Esophagus (tissue), 2 donors: Measurements from ENCODE around the gene SGSM1. TPM values are rescaled to one million over a fixed set of nuclear protein-coding genes. Genes with fewer than 3 reads are reported as not detected.

Experiments used
- H3K27ac ChIP-seq, 2 donors: one replicate each; pipeline ENCODE4 v1.5.1; 2013; ENCODE audit warnings: low read depth in 2 of 2, mild to moderate bottlenecking in 2 of 2, inconsistent platforms in 1 of 2, low read length in 1 of 2, moderate library complexity in 1 of 2
- H3K27me3 ChIP-seq, 2 donors: one replicate each; pipeline ENCODE4 v1.6.1; 2013; ENCODE audit warnings: low read length in 2 of 2, control low read depth in 1 of 2, mild to moderate bottlenecking in 1 of 2; ENCODE audit not compliant: insufficient read depth in 2 of 2, control insufficient read depth in 1 of 2
- H3K36me3 ChIP-seq, 2 donors: one replicate each; pipeline ENCODE4 v1.6.1; 2013; ENCODE audit warnings: low read length in 1 of 2; ENCODE audit not compliant: control insufficient read depth in 2 of 2, insufficient read depth in 2 of 2
- H3K4me1 ChIP-seq, 2 donors: one replicate each; pipeline ENCODE4 v1.6.1; 2013; ENCODE audit warnings: low read length in 1 of 2; ENCODE audit not compliant: control insufficient read depth in 2 of 2, insufficient read depth in 2 of 2
- H3K4me3 ChIP-seq, 2 donors: one replicate each; pipeline ENCODE4 v1.5.1; 2013; ENCODE audit warnings: low read length in 2 of 2, mild to moderate bottlenecking in 2 of 2, low read depth in 1 of 2, moderate library complexity in 1 of 2
- H3K9me3 ChIP-seq, 2 donors: one replicate each; pipeline ENCODE4 v1.6.1; 2013; ENCODE audit warnings: mild to moderate bottlenecking in 2 of 2, low read depth in 1 of 2, low read length in 1 of 2, moderate library complexity in 1 of 2; ENCODE audit not compliant: control insufficient read depth in 2 of 2, insufficient read depth in 1 of 2
- WGBS, 2 donors: extraction: QIAGEN DNeasy Blood & Tissue Kit; methylation state at CpG; one replicate each; pipeline ENCODE4 v1.1.7; 2013; 5-methylcytosine and 5-hydroxymethylcytosine counted together
- polyA plus RNA-seq, 2 donors: library from polyadenylated mRNA; stranded (reverse); fragments of 200-250 nt; gene quantifications; one replicate each; pipeline ENCODE4 v1.2.3, GENCODE V29; 2013
- donor health status: healthy with polysubstance abuse.
- donor health status: Bipolar disorder and iron deficiency.

The SGSM1 gene
- polyA plus RNA-seq, 2 donors, result 0.14 to 0.16 TPM

DNA sequence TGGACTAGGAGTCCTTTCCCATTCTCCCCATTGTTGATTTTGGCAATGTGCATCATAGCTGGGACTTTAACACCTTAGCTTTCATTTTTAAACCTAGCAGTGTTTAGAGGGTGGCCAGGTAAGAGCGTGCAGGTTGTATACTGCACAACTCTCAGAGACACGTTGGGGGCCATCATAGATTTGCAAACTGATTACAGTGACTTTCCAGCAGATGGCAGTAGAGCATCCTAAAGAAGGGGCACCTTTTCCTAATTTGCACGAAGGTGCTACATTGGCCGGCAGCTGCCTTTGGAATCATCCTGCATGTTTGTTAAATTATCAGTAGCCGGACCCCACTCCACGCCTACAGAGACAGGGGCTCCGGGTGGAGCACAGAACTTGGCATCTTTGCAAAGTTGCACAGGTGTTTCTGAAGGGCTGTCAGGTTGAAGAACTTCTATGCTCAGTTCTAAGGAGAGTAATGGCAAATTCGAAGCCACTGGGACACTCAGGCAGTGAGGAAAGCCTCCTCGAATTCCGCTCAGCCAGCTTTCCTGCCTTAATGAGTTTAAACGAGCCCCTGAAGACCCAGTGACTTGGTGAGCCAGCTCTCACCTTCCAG is 132.8 kb downstream of the SGSM1 start:
- no peak overlapping the region for H3K4me3 ChIP-seq
- 14 to 19% methylated on average over 11 of the region's 11 CpGs for WGBS, 2 donors

DNA sequence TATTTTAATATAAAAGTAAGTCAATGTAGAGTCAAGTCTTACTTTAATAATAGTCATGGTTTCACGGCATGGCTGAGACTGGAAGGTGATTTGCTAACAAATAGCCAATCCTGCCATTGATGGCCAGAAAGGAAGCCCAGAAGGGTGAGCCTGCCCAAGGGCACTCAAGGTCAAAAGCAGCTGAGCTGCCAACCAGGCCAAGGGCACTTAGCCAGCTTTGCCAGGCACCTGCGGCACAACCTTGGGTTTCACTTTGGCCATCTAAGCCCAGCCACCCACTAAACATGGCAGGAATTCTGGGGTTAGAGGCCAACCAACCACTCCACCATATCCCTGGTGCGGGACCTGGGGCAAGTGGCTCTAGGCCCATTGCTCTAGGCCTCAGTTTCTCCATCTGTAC is 136.3 kb downstream of the SGSM1 start:
- no peak overlapping the region for H3K4me3 ChIP-seq
- no peaks in the 10 kb centered on the region for H3K9me3 ChIP-seq
- WGBS, 2 donors, result 73 to 86% methylated on average over 3 of the region's 3 CpGs
- H3K4me1 ChIP-seq, result peaks cover 0 to 2% of the 10 kb centered on the region in 2 donors
- H3K36me3 ChIP-seq, result no peaks in the 10 kb centered on the region
- H3K27ac ChIP-seq, result no peak overlapping the region
- H3K27me3 ChIP-seq, result no peaks in the 10 kb centered on the region

More for the DNA sequence above, 132.8 kb downstream of the SGSM1 start:
- H3K27ac ChIP-seq, result no peak overlapping the region
- H3K9me3 ChIP-seq, result no peaks in the 10 kb centered on the region
- no peaks in the 10 kb centered on the region for H3K27me3 ChIP-seq
- no peaks in the 10 kb centered on the region for H3K36me3 ChIP-seq
- no peaks in the 10 kb centered on the region for H3K4me1 ChIP-seq

DNA sequence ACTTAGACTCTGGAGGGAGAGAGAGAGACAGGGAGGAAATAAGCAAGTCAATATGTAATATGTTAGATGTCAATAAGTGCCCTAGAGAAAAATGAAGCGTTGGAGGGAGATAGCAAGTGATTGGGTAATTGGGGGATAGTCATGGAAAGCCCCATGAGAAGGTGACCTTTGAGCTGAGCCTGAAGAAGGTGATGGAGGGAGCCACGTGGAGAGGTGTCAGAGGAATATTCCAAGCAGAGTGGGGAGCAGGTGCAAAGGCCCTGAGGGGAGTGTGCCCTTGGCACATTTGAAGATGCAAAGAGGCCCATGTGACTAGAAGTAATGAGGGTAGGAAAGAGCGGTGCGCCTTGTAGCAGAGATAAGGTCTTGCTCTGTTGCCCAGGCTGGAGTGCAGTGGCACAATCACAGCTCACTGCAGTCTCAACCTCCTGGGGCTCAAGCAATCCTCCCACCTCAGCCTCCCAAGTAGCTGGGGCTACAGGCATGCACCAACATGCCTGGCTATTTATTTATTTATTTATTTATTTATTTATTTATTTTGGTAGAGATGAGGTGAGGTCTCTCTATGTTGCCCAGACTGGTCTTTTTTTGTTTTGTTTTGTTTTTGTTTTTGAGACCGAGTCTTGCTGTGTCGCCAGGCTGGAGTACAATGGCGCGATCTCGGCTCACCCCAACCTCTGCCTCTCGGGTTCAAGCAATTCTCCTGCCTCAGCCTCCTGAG is 138.4 kb downstream of the SGSM1 start:
- WGBS, 2 donors, result 87 to 93% methylated on average over 10 of the region's 10 CpGs
- Histone ChIP-seq H3K27ac (no peak overlapping the region), H3K36me3 (no peaks in the 10 kb centered on the region), H3K27me3 (no peaks in the 10 kb centered on the region), H3K9me3 (no peaks in the 10 kb centered on the region), H3K4me3 (no peak overlapping the region), H3K4me1 (peaks cover 0 to 2% of the 10 kb centered on the region in 2 donors)

- 68 to 80% methylated on average over 4 of the region's 4 CpGs for WGBS, 2 donors
- H3K27me3 ChIP-seq, result no peaks in the 10 kb centered on the region
Observed at GRCh38 chr22:24945430-24945829, 139.4 kb downstream of the SGSM1 start.

DNA sequence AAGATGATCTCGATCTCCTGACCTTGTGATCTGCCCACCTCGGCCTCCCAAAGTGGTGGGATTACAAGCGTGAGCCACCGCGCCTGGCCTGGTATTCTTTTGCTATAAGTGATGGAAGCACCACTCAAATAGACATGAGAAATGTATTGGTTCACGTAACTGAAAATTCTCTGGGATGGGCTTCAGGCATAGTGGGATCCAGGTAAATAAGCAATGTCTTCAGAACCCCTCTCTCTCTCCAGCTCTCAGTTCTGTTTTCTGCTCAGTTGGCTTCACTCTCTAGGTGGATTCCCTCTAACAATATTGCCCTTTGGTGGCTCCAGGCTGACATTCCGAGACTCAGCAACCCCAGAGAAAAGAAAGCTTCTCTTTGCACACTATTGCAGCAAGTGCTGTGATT is 141.4 kb downstream of the SGSM1 start:
- Histone ChIP-seq H3K27ac (no peak overlapping the region), H3K27me3 (no peaks in the 10 kb centered on the region), H3K4me3 (no peak overlapping the region), H3K4me1 (peaks cover 0 to 6% of the 10 kb centered on the region in 2 donors), H3K9me3 (no peaks in the 10 kb centered on the region), H3K36me3 (no peaks in the 10 kb centered on the region)
- WGBS, 2 donors, result 86 to 90% methylated on average over 7 of the region's 7 CpGs

More at GRCh38 chr22:24945430-24945829, 139.4 kb downstream of the SGSM1 start:
- Histone ChIP-seq H3K4me3 (no peak overlapping the region), H3K4me1 (peaks cover 0 to 2% of the 10 kb centered on the region in 2 donors), H3K36me3 (no peaks in the 10 kb centered on the region), H3K27ac (no peak overlapping the region), H3K9me3 (no peaks in the 10 kb centered on the region)

DNA sequence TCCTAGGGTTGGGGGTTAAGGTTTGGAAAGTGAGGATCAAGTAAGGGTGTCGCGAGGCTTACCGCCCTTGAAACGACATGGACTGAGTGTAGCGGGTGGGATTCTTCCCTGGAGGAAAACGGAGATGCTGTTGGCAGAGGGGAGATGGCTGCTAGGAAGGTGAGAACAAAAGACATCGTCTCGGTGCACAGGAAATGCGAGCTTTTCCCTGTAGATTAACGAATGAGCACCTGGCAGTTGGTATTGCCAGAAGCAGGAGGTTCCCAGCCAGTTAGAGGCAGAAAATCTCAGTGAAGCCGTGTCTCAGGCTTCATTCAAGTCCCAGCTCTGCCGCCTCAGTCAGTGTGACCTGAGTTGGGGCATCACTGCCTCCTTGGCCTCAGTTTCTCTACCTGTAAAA is 141.9 kb downstream of the SGSM1 start:
- peaks cover 0 to 6% of the 10 kb centered on the region in 2 donors for H3K4me1 ChIP-seq

GRCh38 chr22:24948356-24949202 is 142.6 kb downstream of the SGSM1 start:
- WGBS, 2 donors, result 69 to 70% methylated on average over 13 of the region's 13 CpGs
- Histone ChIP-seq H3K4me3 (no peak overlapping the region), H3K36me3 (no peaks in the 10 kb centered on the region), H3K9me3 (no peaks in the 10 kb centered on the region), H3K27ac (no peak overlapping the region), H3K4me1 (peaks cover 0 to 6% of the 10 kb centered on the region in 2 donors), H3K27me3 (no peaks in the 10 kb centered on the region)

More for the DNA sequence above, 141.9 kb downstream of the SGSM1 start:
- no peak overlapping the region for H3K4me3 ChIP-seq
- H3K9me3 ChIP-seq, result no peaks in the 10 kb centered on the region
- H3K36me3 ChIP-seq, result no peaks in the 10 kb centered on the region
- H3K27me3 ChIP-seq, result no peaks in the 10 kb centered on the region
- WGBS, 2 donors, result 55 to 58% methylated on average over 12 of the region's 12 CpGs
- no peak overlapping the region for H3K27ac ChIP-seq

GRCh38 chr22:24950272-24950902 is 144.4 kb downstream of the SGSM1 start:
- H3K9me3 ChIP-seq, result no peaks in the 10 kb centered on the region
- no peak overlapping the region for H3K27ac ChIP-seq
- H3K27me3 ChIP-seq, result no peaks in the 10 kb centered on the region
- 16 to 22% methylated on average over 6 to 7 of the region's 7 CpGs for WGBS, 2 donors
- no peaks in the 10 kb centered on the region for H3K36me3 ChIP-seq
- H3K4me3 ChIP-seq, result no peak overlapping the region
- H3K4me1 ChIP-seq, result peaks cover 0 to 10% of the 10 kb centered on the region in 2 donors
